GM12864 (cell line): ENCODE data around the gene EXOC3L4.

ENCODE experiments used
- DNase-seq: peaks from one replicate; pipeline ENCODE4 v3.0.0-alpha.2; 2011; ENCODE audit warnings: low read depth
- H3K4me3 ChIP-seq: 2 replicates; pipeline ENCODE4 v1.5.1; 2011; ENCODE audit warnings: mild to moderate bottlenecking, low read depth, low read length, control low read depth
- CTCF ChIP-seq: IDR thresholded peaks from 2 replicates; pipeline ENCODE4 v1.5.1; 2011; ENCODE audit warnings: low read depth, mild to moderate bottlenecking, moderate library complexity, low read length, control low read depth, inconsistent platforms; ENCODE audit errors: missing control alignments

EXOC3L4 gene

GRCh38 chr14:103103461-103104388 lies 9.2 kb downstream of the EXOC3L4 start:
- H3K4me3 ChIP-seq = no peak overlapping the region
- TF ChIP-seq CTCF = peak; percentile 21
- no peak for DNase-seq

DNA sequence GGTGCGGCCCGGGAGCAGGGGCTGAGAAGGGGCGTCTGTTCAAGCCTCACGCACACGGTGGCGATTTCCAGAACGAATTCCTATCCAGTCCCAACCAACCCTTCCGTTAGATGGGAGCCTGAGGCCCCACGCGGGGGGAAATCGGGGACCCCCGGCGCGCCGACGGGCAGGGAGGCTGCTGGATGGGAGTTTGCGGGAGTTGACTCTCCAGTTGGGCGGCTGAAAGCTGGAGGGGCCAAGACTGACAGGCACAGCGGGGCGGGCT lies 9.8 kb downstream of the EXOC3L4 start:
- DNase-seq = no peak
- TF ChIP-seq CTCF = no peak
- H3K4me3 ChIP-seq = no peak overlapping the region

GRCh38 chr14:103104654-103105452 lies 10.3 kb downstream of the EXOC3L4 start:
- H3K4me3 ChIP-seq = no peak overlapping the region
- peak; percentile 99 for TF ChIP-seq CTCF
- no peak for DNase-seq

DNA sequence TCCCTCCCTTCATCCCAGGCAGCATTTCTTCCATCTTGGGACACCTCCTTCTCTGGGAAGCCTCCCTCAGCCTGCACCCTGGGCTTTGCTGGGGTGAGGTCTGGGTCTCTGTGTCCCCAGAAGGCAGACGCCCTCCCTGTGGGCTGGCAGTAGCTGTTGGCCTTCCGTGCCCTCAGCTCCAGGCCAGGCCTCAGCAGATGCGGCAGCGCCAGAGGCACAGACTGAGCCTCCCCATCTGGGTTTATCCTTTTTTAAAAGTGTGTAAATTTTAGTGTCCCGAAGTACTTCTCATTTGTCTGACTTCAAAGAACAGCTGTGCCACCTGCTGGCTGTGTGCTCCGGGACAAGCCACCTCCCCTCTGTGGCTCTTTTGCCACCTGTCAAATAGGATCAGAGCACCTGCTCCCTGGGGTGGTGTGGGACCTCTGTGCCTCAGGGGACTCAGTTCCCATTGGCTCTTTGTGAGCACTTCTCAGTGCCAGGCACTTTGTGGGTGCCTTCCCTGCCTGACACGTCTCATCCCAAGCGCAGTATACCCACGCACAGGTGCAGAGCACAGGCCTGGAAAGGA lies 11.1 kb downstream of the EXOC3L4 start:
- H3K4me3 ChIP-seq = no peak overlapping the region
- peak; percentile 34 for TF ChIP-seq CTCF
- no peak for DNase-seq

DNA sequence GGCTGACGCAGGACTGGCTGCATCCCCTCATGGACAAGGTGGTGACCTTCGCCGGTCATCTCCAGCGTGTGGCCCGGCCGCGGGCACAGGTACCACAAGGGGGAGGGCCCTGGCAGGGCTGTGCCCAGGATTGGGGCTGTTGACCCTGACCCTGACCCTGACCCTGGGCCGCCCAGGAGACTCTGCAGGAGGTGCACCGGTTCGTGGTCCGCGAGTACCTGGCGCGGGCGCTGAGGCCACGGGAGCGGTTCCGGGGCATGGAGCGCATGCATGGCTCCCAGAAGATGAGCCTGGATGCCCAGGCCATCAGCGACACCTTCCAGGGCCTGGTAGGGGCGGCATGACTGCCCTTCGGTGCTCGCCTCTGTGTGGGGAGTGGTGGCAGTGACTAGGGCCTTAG lies 12.9 kb downstream of the EXOC3L4 start:
- no peak for TF ChIP-seq CTCF
- H3K4me3 ChIP-seq = no peak overlapping the region
- DNase-seq = no peak

GRCh38 chr14:103107941-103108748 lies 13.6 kb downstream of the EXOC3L4 start:
- no peak overlapping the region for H3K4me3 ChIP-seq
- DNase-seq = no peak
- TF ChIP-seq CTCF = no peak
